ENCODE results near the gene CYTH4.

Gene CYTH4

GRCh38 chr22:37302674-37303555 is 20.6 kb downstream of the CYTH4 start:
- DNase-seq (ENCODE audit: low spot score) = no peak
- H3K27ac ChIP-seq = peak overlapping the region; percentile 97
- CTCF ChIA-PET = no interaction called here
- POLR2A ChIA-PET (ENCODE audit: low non-redundant PET) = no interaction called here
- no peak for TF ChIP-seq CTCF (conservative IDR thresholded peaks at IDR 0.05; ENCODE audit: low read depth)

GRCh38 chr22:37303821-37304274 is 21.5 kb downstream of the CYTH4 start:
- CTCF ChIA-PET = no interaction called here
- H3K27ac ChIP-seq = peak overlapping the region; percentile 97
- no peak for TF ChIP-seq CTCF (conservative IDR thresholded peaks at IDR 0.05; ENCODE audit: low read depth)
- peak; percentile 71 for DNase-seq (ENCODE audit: low spot score)
- POLR2A ChIA-PET (ENCODE audit: low non-redundant PET) = no interaction called here

DNA sequence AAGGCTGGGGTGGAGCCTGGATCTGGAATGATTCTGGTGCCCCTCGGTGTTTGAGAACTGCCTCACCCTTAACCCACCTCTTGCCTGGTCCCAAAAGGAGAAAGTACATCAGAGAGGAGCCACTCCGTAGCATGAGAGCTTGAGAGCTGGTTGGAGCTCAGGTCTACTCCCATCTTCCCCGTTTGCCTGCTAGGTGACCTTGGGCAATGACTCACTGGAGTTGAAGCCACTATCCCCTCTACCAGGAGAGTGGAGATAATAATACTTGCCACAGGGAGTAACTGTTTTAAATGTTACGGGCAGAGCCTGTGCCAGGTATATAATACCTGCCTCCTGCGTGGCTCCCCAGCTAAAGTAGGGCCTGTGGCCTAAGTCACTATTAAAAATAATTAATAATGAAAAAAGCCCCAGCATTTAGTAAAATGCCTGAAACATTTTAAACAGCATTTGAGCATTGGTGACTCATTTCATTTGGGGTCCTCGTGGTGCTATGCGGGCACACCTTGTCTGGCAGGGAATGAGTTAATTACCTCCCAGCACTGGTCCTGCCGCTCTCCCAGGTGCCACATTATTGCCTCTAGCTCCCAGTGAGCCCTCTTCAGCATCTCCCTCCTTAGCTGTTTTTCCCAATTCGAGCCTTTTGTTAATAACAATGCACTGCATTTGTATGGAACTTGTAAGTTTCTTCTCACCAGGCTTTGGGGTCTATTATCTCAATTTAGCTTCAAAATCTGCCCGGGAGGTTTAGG is 22.5 kb downstream of the CYTH4 start:
- CTCF ChIA-PET = interaction anchor here (0.5 kb wide), 1 partner anchor 28 kb away, joined by 3 read pairs; no protein-coding TSS in a partner anchor
- peak overlapping the region; percentile 97 for H3K27ac ChIP-seq
- TF ChIP-seq CTCF (conservative IDR thresholded peaks at IDR 0.05; ENCODE audit: low read depth) = no peak
- no peak for DNase-seq (ENCODE audit: low spot score)
- POLR2A ChIA-PET (ENCODE audit: low non-redundant PET) = no interaction called here

GRCh38 chr22:37305887-37306286 is 23.6 kb downstream of the CYTH4 start:
- H3K27ac ChIP-seq = peak overlapping the region; percentile 97
- no peak for TF ChIP-seq CTCF (conservative IDR thresholded peaks at IDR 0.05; ENCODE audit: low read depth)
- POLR2A ChIA-PET (ENCODE audit: low non-redundant PET) = no interaction called here
- CTCF ChIA-PET = no interaction called here
- no peak for DNase-seq (ENCODE audit: low spot score)

- H3K27ac ChIP-seq = peak overlapping the region; percentile 97
- ChIA-PET CTCF (no interaction called here), POLR2A (ENCODE audit: low non-redundant PET) (no interaction called here)
- no peak for TF ChIP-seq CTCF (conservative IDR thresholded peaks at IDR 0.05; ENCODE audit: low read depth)
- DNase-seq (ENCODE audit: low spot score) = no peak
Measured at GRCh38 chr22:37306494-37306829, 24.2 kb downstream of the CYTH4 start.

DNA sequence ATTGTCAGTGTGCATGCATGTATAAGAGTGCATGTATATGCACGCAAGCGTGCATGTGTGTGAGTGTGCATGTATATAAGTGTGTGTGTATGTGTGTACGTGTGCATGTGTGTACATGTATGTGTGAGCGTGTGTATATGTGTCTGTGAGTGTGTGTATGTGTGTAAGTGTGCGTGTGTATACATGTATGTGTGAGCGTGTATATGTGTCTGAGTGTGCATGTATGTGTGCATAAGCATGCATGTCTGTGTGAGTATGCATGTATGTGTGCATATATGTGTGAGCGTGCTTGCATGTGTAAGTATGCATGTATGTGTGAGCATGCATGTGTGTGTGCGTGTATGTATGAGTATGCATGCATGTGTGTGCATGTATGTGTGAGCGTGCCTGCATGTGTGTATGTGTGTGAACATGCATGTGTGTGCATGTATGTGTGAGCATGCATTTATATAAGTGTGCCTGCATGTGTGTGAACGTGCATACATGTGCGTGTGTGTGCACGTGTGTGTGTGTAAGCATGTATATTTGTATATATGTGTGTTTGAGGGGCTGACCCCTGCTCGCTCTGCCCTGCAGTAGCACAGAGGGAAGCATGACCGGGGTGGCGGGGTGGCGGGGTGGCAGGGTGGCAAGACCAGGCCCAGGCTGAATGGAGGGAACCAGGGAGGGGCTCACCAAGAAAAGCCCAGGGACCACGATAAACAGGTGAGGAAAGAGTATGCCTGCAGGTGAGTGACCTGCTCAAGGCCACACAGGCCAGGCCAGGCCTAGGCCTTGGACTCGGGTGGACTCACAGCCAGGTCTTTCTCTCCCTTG is 26.3 kb downstream of the CYTH4 start:
- ChIA-PET POLR2A (ENCODE audit: low non-redundant PET) (no interaction called here), CTCF (interaction anchor here (0.5 kb wide), 1 partner anchor 8 kb away, joined by 3 read pairs; no protein-coding TSS in a partner anchor)
- DNase-seq (ENCODE audit: low spot score) = no peak
- no peak for TF ChIP-seq CTCF (conservative IDR thresholded peaks at IDR 0.05; ENCODE audit: low read depth)
- H3K27ac ChIP-seq = peak overlapping the region; percentile 97

Data from RWPE1 (cell line).